Measurements from ENCODE around the gene OR5AU1. TPM values are rescaled to one million over a fixed set of nuclear protein-coding genes. Genes with fewer than 3 reads are reported as not detected.

OR5AU1 gene
- total and polyA plus RNA-seq, 2 of the 13 experiments (the other 11 are each of a cell fraction or from before 2014, with no cell fraction given) = not detected

GRCh38 chr14:21107283-21107800 is 48.5 kb downstream of the OR5AU1 start:
- intact Hi-C loops (cut with micrococcal nuclease; ENCODE audit: unreplicated experiment) (no loop called here), in situ Hi-C loops (cut with HindIII; ENCODE audit: extremely low pct_ligation_motif_present, low pct_unique_long_range_greater_than_20kb) (no loop called here)
- POLR2A ChIA-PET = interaction anchor here (0.7 to 1.3 kb wide), 4 partner anchors 10 to 92 kb away, joined by 4 to 6 read pairs (median 4); no protein-coding TSS in a partner anchor
- H2AFZ ChIP-seq (ENCODE audit: low read length) = peak overlapping the region; percentile 95
- no peaks in the 10 kb centered on the region for H3K9me3 ChIP-seq (ENCODE audit: low read length)
- no TSS peak for BruUV-seq (replicated peaks)
- peaks cover 69% of the 10 kb centered on the region for H3K4me1 ChIP-seq (ENCODE audit: insufficient read depth, low read length)
- H4K20me1 ChIP-seq (ENCODE audit: insufficient read depth, low read length) = no peaks in the 10 kb centered on the region
- 8% methylated on average over 5 of the region's 5 CpGs for WGBS (ENCODE audit: low lambda C conversion rate)
- no peak for FAIRE-seq
- DNase-seq (ENCODE audit: low spot score) = no peak
- H3K27me3 ChIP-seq (ENCODE audit: control insufficient read depth in 1 of 2, insufficient read depth in 2 of 2, low read length in 2 of 2) = no peaks in the 10 kb centered on the region; a peak in 1 of 5 replicates
- CTCF ChIA-PET (ENCODE audit: low intra/inter-chr PET ratio, low total read pairs) = interaction anchor here (1.1 to 8.0 kb wide), 5 partner anchors 14 to 92 kb away, joined by 4 to 320 read pairs (median 31); partner anchors contain the start of genes ARHGEF40 and ZNF219
- ATAC-seq = peak; percentile 1
- peak overlapping the region in 2 of 3 experiments; percentile 51 to 67; a peak in 3 of 6 replicates for H3K4me3 ChIP-seq (replicated peaks in 1 of 3; ENCODE audit: insufficient read depth in 1 of 3, low read depth in 2 of 3, low read length in 3 of 3)
- peak overlapping the region; percentile 58 for H3K9ac ChIP-seq (ENCODE audit: insufficient read depth, low read depth, low read length)
- no peaks in the 10 kb centered on the region for H3K36me3 ChIP-seq (replicated peaks in 1 of 2; ENCODE audit: control insufficient read depth in 1 of 2, insufficient read depth in 2 of 2, low read length in 2 of 2)
- H3K27ac ChIP-seq (ENCODE audit: extremely low read length, insufficient read depth, low read length) = peak overlapping the region; percentile 53
- H3K4me2 ChIP-seq (ENCODE audit: low read depth, low read length) = peak overlapping the region; percentile 94
- H3K79me2 ChIP-seq (ENCODE audit: insufficient read depth, low read length) = peaks cover 10% of the 10 kb centered on the region
- no peak for TF ChIP-seq ZNF841 (CRISPR knock-in tag; IDR thresholded peaks at IDR 0.05; ENCODE audit: borderline replicate concordance)
- TF ChIP-seq HDAC6 (IDR thresholded peaks at IDR 0.05; ENCODE audit: low read depth, low read length) = no peak
- 0 out of 2 replicates have a peak, but pooled peaks have one; percentile 7 for TF ChIP-seq LBX2 (CRISPR knock-in tag; IDR thresholded peaks at IDR 0.05; ENCODE audit: borderline replicate concordance)
- TF ChIP-seq ELK4 (CRISPR knock-in tag; IDR thresholded peaks at IDR 0.05; ENCODE audit: borderline replicate concordance) = no peak
- peak; percentile 6; the same call in 1 of the 2 replicates for TF ChIP-seq POGZ (CRISPR knock-in tag; IDR thresholded peaks at IDR 0.05)
- no peak for TF ChIP-seq ZNF605 (CRISPR knock-in tag; IDR thresholded peaks at IDR 0.05)
- TF ChIP-seq ZNF24 (IDR thresholded peaks at IDR 0.05) = no peak
- TF ChIP-seq DPF2 (CRISPR knock-in tag; IDR thresholded peaks at IDR 0.05; ENCODE audit: borderline replicate concordance, low read depth) = no peak
- TF ChIP-seq CBX2 (IDR thresholded peaks at IDR 0.05; ENCODE audit: low read depth, low read length) = no peak
- TF ChIP-seq CBX2 (CRISPR knock-in tag; IDR thresholded peaks at IDR 0.05; ENCODE audit: low read depth) = no peak; the same call in 1 of the 2 replicates
- TF ChIP-seq DZIP1 (CRISPR knock-in tag; IDR thresholded peaks at IDR 0.05) = peak; percentile 44; the same call in 1 of the 2 replicates
- TF ChIP-seq AKAP8 (CRISPR knock-in tag; IDR thresholded peaks at IDR 0.05) = no peak
- 0 out of 2 replicates have a peak, but pooled peaks have one; percentile 3 for TF ChIP-seq JUN (CRISPR knock-in tag; IDR thresholded peaks at IDR 0.05)
- no peak for TF ChIP-seq ZNF589 (CRISPR knock-in tag; conservative IDR thresholded peaks at IDR 0.05)
- TF ChIP-seq NRL (CRISPR knock-in tag; IDR thresholded peaks at IDR 0.05; ENCODE audit: borderline replicate concordance) = 0 out of 2 replicates have a peak, but pooled peaks have one; percentile 59
- no peak for TF ChIP-seq ZNF431 (CRISPR knock-in tag; IDR thresholded peaks at IDR 0.05; ENCODE audit: borderline replicate concordance, low read depth)
- TF ChIP-seq ZNF891 (CRISPR knock-in tag; IDR thresholded peaks at IDR 0.05) = peak; percentile 93
- no peak for TF ChIP-seq SP2 (CRISPR knock-in tag; IDR thresholded peaks at IDR 0.05)
- TF ChIP-seq SIX4 (CRISPR knock-in tag; IDR thresholded peaks at IDR 0.05) = no peak
- TF ChIP-seq ZBTB37 (CRISPR knock-in tag; IDR thresholded peaks at IDR 0.05) = no peak
